ENCODE data around the gene DISC1.
"Not testable (repeated sequence)": the region's sequence is repeated elsewhere in the genome, so short reads cannot be mapped to it uniquely, and the experiment has no call there.

Gene DISC1

GRCh38 chr1:231636157-231636556 is 9.6 kb downstream of the DISC1 start:
- no peak for TF ChIP-seq CTCF (conservative IDR thresholded peaks at IDR 0.05; ENCODE audit: low read depth, low read length)
- peak; percentile 70 for DNase-seq (ENCODE audit: low read depth)
- H3K4me3 ChIP-seq (ENCODE audit: low read depth, low read length) = no peak overlapping the region

GRCh38 chr1:231636922-231637321 is 10.3 kb downstream of the DISC1 start:
- not testable (repeated sequence) for DNase-seq (ENCODE audit: low read depth); H3K4me3 ChIP-seq (ENCODE audit: low read depth, low read length)

GRCh38 chr1:231638647-231639046 is 12.1 kb downstream of the DISC1 start:
- H3K4me3 ChIP-seq (ENCODE audit: low read depth, low read length) = no peak overlapping the region
- no peak for DNase-seq (ENCODE audit: low read depth)
- no peak for TF ChIP-seq CTCF (conservative IDR thresholded peaks at IDR 0.05; ENCODE audit: low read depth, low read length)

- H3K4me3 ChIP-seq (ENCODE audit: low read depth, low read length) = no peak overlapping the region
- DNase-seq (ENCODE audit: low read depth) = no peak
- TF ChIP-seq CTCF (conservative IDR thresholded peaks at IDR 0.05; ENCODE audit: low read depth, low read length) = no peak
Observed at GRCh38 chr1:231639819-231640218, 13.2 kb downstream of the DISC1 start.

- DNase-seq (ENCODE audit: low read depth); H3K4me3 ChIP-seq (ENCODE audit: low read depth, low read length): not testable (repeated sequence)
Observed at GRCh38 chr1:231641444-231641843, 14.9 kb downstream of the DISC1 start.

- not testable (repeated sequence) for H3K4me3 ChIP-seq (ENCODE audit: low read depth, low read length); DNase-seq (ENCODE audit: low read depth)
Observed at GRCh38 chr1:231642061-231642460, 15.5 kb downstream of the DISC1 start.

- no peak for TF ChIP-seq CTCF (conservative IDR thresholded peaks at IDR 0.05; ENCODE audit: low read depth, low read length)
- H3K4me3 ChIP-seq (ENCODE audit: low read depth, low read length) = no peak overlapping the region
- no peak for DNase-seq (ENCODE audit: low read depth)
Observed at GRCh38 chr1:231642618-231643017, 16.0 kb downstream of the DISC1 start.

GRCh38 chr1:231643071-231643934 is 16.7 kb downstream of the DISC1 start:
- DNase-seq (ENCODE audit: low read depth) = peak; percentile 59
- H3K4me3 ChIP-seq (ENCODE audit: low read depth, low read length) = no peak overlapping the region
- TF ChIP-seq CTCF (conservative IDR thresholded peaks at IDR 0.05; ENCODE audit: low read depth, low read length) = no peak
